Body of pancreas (tissue), 4 donors: ENCODE data around the gene IL21R. TPM values are rescaled to one million over a fixed set of nuclear protein-coding genes. Genes with fewer than 3 reads are reported as not detected.

ENCODE experiments used
- ATAC-seq: fragments of 150-250 bp; one replicate; pipeline ENCODE4 v1.9.1; 2016
- DNase-seq, 4 donors: peaks; one replicate each; pipeline ENCODE4 v3.0.0-alpha.2; 2019
- H3K27ac ChIP-seq, 4 donors: fragments of 200-600 bp; sonication (generic); 1 replicate in 3 of 4; 2 replicates in 1 of 4; pipeline versions ENCODE4 v1.5.1 to v1.6.1; 2016 to 2019; ENCODE audit warnings: mild to moderate bottlenecking in 1 of 4, mixed read lengths in 1 of 4, moderate library complexity in 1 of 4
- H3K27me3 ChIP-seq, 2 donors: fragments of 200-600 bp; sonication (generic); one replicate each; pipeline ENCODE4 v1.6.0; 2016; ENCODE audit warnings: mild to moderate bottlenecking in 1 of 2
- H3K36me3 ChIP-seq, 2 donors: fragments of 200-600 bp; sonication (generic); replicated peaks in 1 of 2; 2 replicates each; pipeline ENCODE4 v1.5.1; 2016; ENCODE audit warnings: low read depth in 2 of 2; ENCODE audit not compliant: insufficient read depth in 1 of 2
- H3K4me1 ChIP-seq: fragments of 200-600 bp; sonication (generic); one replicate; pipeline ENCODE4 v1.6.0; 2016
- H3K4me3 ChIP-seq, 2 donors: fragments of 200-600 bp; sonication (generic); 1 replicate in 1 of 2; 2 replicates in 1 of 2; pipeline ENCODE4 v1.5.1; 2016 to 2019
- H3K9me3 ChIP-seq, 3 donors: fragments of 200-600 bp; sonication (generic); 1 replicate in 2 of 3; 2 replicates in 1 of 3; pipeline ENCODE4 v1.5.1; 2016
- POLR2A ChIP-seq, 3 donors: fragments of 450-650 bp; IDR thresholded peaks; one replicate each; pipeline ENCODE4 v1.6.1; 2016; ENCODE audit warnings: antibody characterized with exemption in 3 of 3, mild to moderate bottlenecking in 2 of 3
- WGBS, 2 donors: methylation state at CpG; one replicate each; pipeline ENCODE4 v1.1.5; 2017; 5-methylcytosine and 5-hydroxymethylcytosine counted together
- intact Hi-C: fragments of 100-400 bp; cut with DNase I; formaldehyde crosslinking; loops from one replicate; pipeline ENCODE4 v1.15.1; 2023
- total RNA-seq, 2 donors: library from RNA; depleted of rRNA; stranded (reverse); fragments of >200 nt; gene quantifications; one replicate each; pipeline ENCODE4 v1.1.0, GENCODE V29; 2016
- TF ChIP-seq, protein P1 (sequence below), 7 experiments: fragments of 450-650 bp in 4 of 7; fragments of 200-600 bp in 3 of 7; sonication (generic) in 3 of 7; IDR thresholded peaks; one replicate each; pipeline ENCODE4 v1.5.1; 2016 to 2019; ENCODE audit warnings: antibody characterized with exemption in 7 of 7

IL21R gene
- total RNA-seq, 2 donors from 2014 or later = 0.26 TPM; not detected in 1

- intact Hi-C loops = no loop called here
- Histone ChIP-seq H3K36me3 (no peaks in the 10 kb centered on the region), H3K4me3 (no peak overlapping the region), H3K27me3 (no peaks in the 10 kb centered on the region), H3K27ac (no peak overlapping the region), H3K4me1 (no peaks in the 10 kb centered on the region), H3K9me3 (no peaks in the 10 kb centered on the region)
- WGBS, 2 donors = 68 to 77% methylated on average over 4 of the region's 4 CpGs
- TF ChIP-seq POLR2A (IDR thresholded peaks at IDR 0.05) = no peak
- TF ChIP-seq, protein P1, sequence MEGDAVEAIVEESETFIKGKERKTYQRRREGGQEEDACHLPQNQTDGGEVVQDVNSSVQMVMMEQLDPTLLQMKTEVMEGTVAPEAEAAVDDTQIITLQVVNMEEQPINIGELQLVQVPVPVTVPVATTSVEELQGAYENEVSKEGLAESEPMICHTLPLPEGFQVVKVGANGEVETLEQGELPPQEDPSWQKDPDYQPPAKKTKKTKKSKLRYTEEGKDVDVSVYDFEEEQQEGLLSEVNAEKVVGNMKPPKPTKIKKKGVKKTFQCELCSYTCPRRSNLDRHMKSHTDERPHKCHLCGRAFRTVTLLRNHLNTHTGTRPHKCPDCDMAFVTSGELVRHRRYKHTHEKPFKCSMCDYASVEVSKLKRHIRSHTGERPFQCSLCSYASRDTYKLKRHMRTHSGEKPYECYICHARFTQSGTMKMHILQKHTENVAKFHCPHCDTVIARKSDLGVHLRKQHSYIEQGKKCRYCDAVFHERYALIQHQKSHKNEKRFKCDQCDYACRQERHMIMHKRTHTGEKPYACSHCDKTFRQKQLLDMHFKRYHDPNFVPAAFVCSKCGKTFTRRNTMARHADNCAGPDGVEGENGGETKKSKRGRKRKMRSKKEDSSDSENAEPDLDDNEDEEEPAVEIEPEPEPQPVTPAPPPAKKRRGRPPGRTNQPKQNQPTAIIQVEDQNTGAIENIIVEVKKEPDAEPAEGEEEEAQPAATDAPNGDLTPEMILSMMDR (IDR thresholded peaks at IDR 0.05) = no peak
- no peak for DNase-seq
- ATAC-seq = no peak
Measured at GRCh38 chr16:27428026-27428785, 26.2 kb downstream of the IL21R start.

- ATAC-seq (no peak), DNase-seq (no peak)
- Histone ChIP-seq H3K9me3 (no peaks in the 10 kb centered on the region), H3K27ac (no peak overlapping the region), H3K4me1 (no peaks in the 10 kb centered on the region), H3K27me3 (no peaks in the 10 kb centered on the region), H3K36me3 (no peaks in the 10 kb centered on the region), H3K4me3 (no peak overlapping the region)
- TF ChIP-seq, protein P1 (IDR thresholded peaks at IDR 0.05) = no peak
- no peak for TF ChIP-seq POLR2A (IDR thresholded peaks at IDR 0.05)
- 70 to 75% methylated on average over 11 of the region's 11 CpGs for WGBS, 2 donors
- intact Hi-C loops = no loop called here
Measured at GRCh38 chr16:27429330-27429871, 27.4 kb downstream of the IL21R start.

DNA sequence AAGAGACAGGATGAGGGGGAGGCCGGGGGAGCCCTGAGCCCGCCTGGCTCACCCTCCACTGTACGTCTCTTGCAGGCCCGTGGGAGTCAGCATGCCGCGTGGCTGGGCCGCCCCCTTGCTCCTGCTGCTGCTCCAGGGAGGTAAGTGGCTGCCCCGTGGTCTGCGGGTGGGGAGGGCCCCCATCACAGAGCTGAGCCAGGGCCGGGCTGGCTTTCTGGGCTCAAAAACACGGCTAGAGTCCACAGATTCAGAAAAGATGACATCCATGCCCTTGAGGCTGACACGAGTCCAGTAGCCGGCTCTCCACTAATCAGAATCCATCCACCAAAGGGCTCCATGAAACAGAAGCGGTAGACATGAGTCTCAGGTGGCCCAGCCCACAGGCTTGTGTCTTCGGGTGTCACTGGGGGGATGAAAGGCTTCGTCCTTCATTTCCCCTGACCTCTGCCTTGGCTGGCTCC lies 28.0 kb downstream of the IL21R start:
- Histone ChIP-seq H3K36me3 (no peaks in the 10 kb centered on the region), H3K27ac (no peak overlapping the region), H3K4me1 (no peaks in the 10 kb centered on the region), H3K27me3 (no peaks in the 10 kb centered on the region), H3K9me3 (no peaks in the 10 kb centered on the region), H3K4me3 (no peak overlapping the region)
- intact Hi-C loops = no loop called here
- DNase-seq (no peak), ATAC-seq (no peak)
- WGBS, 2 donors = 41 to 54% methylated on average over 5 to 14 of the region's 16 CpGs
- TF ChIP-seq, protein P1 (IDR thresholded peaks at IDR 0.05) = no peak

DNA sequence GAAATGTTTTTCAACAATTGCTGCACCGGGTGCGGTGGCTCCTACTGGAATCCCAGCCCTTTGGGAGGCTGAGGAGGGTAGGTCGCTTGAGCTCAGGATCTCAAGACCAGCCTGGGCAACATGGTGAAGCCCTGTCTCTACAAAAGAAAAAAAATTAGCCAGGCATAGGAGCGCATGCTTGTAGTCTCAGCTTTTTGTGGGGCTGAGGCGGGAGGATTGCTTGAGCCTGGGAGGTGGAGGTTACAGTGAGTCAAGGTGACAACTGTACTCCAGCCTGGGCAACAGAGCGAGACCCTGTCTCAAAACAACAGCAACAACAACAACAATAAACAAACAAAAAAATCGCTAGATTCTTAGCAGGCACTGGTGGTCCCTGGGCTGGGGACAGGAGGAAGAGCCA lies 28.5 kb downstream of the IL21R start:
- DNase-seq (no peak), ATAC-seq (no peak)
- WGBS, 2 donors = 72 to 73% methylated on average over 7 of the region's 7 CpGs
- Histone ChIP-seq H3K9me3 (no peaks in the 10 kb centered on the region), H3K27ac (no peak overlapping the region), H3K4me1 (no peaks in the 10 kb centered on the region), H3K36me3 (no peaks in the 10 kb centered on the region), H3K27me3 (no peaks in the 10 kb centered on the region), H3K4me3 (no peak overlapping the region)
- intact Hi-C loops = no loop called here
- no peak for TF ChIP-seq POLR2A (IDR thresholded peaks at IDR 0.05)

DNA sequence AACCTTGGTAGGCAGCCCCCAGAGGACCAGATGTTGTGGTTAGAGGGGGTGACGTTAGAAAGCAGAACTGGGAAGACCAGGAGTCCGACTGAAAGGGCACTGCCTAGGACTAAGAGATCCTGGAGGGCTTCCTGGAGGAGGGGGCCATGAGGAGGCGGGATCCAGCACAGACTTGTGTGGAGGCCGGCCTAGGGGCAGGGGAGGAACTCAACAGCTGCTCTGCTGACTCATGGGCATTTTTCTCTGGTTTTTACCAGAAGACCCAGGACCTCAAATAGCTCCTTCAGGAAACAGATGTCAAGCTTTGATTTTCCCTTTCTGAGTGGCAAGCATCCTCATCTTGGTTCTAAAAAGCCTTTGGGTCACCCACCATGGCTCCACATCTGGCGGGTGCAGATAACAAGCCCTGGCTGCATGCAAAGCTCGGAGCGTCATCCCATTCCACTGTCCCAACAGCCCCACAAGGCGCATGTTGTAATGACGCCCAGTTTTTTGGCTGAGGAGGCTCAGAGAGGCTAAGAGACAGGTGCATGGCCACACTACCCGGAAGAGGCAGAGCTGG lies 29.0 kb downstream of the IL21R start:
- Histone ChIP-seq H3K4me1 (no peaks in the 10 kb centered on the region), H3K9me3 (no peaks in the 10 kb centered on the region), H3K27me3 (no peaks in the 10 kb centered on the region), H3K4me3 (no peak overlapping the region), H3K36me3 (no peaks in the 10 kb centered on the region), H3K27ac (no peak overlapping the region)
- no peak for ATAC-seq
- intact Hi-C loops = no loop called here
- 49 to 55% methylated on average over 9 to 10 of the region's 10 CpGs for WGBS, 2 donors
- no peak for DNase-seq
- no peak for TF ChIP-seq POLR2A (IDR thresholded peaks at IDR 0.05)
- TF ChIP-seq, protein P1 (IDR thresholded peaks at IDR 0.05) = no peak
